ENCODE data around the gene FBXO8.

FBXO8 gene

GRCh38 chr4:174241162-174241561 lies 42.3 kb downstream of the FBXO8 start:
- DNase-seq = no peak

- DNase-seq = no peak
These were observed 47.1 kb downstream of the FBXO8 start for GRCh38 chr4:174236359-174236758.

DNA sequence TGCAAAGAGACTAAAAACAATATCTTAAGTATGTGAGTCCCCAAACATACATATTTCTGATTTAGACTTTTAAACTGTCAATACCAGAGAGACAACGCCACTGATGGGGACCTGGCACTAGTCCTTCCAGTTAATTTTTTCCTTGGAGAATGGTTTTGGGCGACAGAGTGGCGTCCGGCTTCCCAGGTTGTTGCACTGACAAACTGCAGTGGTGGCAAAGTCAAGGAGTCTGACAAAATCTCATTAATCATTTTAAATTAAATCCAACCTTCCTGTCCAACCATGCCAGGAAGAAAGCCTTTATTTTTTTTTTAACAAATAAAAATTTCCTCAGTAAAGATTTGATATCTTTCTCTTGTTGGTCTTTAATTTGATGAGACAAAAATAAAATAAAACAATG lies 52.8 kb downstream of the FBXO8 start:
- no peak for DNase-seq

DNA sequence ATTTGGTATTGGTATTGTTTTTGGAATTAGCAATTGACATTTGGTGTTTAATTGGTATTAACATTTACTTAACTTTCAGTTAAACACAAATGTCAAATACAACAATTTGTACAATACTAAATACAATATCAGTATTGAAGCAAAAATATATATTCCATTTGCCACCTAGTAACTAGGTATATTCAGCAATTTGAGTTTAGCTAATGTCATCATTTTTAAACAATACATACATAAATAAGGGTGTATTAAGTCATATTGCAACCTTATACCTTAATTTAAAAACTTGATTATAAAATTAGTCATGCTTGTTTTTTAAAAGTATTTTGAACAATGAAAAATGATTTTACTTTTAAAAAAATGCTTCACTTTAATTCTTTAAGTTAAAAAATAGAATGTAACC lies 53.3 kb downstream of the FBXO8 start:
- DNase-seq = no peak

DNA sequence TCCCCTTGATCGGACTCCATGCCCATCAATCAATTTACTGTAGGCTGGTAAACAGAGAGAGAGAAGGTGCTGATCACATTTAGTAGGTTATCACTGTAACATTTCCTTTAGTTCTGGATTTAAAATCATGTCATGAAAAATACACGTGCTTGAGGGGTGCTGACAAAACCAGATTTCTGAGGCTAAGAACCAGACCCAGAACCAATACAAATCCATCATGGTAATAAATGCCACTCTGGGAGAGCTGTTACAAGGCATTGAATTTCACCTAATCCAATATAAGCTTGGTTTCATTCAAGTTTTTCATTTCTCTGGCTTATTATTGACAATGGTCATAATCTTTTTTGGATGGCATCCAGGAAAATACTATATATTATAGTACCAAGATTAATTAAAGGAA lies 54.5 kb downstream of the FBXO8 start:
- no peak for DNase-seq

DNA sequence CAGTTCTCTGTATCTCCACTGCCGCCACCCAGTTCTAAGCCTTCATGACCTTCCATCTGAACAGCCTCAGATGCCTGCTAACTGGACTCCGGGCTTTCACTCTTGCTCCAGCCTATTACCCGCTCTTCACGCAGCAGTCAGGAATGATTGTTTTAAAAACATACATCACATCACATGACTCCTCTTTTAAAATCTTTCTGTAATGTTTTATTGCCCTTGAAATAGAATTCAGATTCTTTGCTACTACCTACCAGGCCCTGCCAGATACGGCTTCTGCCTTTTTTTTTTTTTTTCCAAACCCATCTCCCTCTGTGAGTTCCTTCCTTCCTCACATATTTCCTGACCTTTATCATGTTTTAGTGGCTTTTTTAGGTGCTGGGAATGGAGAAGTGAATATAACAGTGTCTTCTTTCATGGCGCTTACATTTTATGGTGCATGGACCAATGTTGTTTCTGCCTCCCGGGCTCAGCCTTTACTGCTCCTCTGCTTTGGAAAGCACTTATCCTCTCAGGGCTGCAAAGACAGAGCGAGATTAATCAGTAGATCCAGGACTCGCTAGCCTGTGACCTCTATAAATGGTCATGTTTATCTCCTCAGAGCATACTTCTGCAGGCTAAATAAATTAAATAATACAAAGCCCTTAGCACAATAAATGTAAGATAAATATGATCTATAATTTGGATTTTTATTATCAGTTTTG lies 58.0 kb downstream of the FBXO8 start:
- DNase-seq = no peak

DNA sequence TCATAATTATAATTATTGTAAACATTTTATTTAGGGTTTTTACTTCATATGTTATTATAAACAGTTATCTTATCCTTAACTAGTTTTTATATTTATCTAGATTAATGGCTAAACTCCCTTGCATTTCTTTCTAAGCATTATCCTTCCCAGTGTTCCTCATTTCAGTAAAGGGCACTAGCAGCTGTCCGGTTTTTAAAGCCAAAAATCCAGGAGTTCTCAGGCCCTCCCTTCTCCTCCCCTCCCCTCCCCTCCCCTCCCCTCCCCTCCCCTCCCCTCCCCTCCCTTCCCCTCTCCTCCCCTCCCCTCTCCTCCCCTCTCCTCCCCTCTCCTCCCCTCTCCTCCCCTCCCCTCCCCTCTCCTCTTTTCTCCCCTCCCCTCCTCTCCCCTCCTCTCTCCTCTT lies 58.9 kb downstream of the FBXO8 start:
- no peak for DNase-seq

DNA sequence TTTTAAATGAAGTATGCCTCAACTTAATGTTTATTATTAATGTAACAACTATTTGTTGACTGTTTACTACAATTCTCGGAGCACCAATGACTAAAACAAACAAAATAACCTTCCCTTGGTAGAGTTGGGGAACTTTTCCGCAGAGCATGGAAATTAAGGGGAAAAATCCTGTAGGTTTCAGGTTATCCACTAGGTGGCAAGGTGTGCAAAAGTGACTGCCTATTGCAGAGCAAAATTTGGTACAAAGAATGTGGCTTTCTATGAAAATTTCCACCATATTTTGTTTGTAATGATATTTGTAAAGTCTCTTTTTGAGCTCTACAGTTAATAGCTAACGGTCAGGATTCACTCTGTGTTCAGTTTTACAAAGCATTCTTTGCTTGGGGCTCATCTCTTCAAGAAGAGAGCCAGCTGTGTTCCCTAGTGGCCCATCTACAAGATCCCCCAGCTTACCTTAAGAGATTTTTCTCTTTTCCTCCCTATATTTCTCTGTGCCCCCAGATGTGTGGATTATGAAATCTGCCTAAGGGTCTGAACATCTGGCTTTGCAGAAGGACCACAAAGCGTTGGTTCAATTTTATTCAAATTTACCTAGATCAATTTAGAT lies 61.1 kb downstream of the FBXO8 start:
- no peak for DNase-seq

DNA sequence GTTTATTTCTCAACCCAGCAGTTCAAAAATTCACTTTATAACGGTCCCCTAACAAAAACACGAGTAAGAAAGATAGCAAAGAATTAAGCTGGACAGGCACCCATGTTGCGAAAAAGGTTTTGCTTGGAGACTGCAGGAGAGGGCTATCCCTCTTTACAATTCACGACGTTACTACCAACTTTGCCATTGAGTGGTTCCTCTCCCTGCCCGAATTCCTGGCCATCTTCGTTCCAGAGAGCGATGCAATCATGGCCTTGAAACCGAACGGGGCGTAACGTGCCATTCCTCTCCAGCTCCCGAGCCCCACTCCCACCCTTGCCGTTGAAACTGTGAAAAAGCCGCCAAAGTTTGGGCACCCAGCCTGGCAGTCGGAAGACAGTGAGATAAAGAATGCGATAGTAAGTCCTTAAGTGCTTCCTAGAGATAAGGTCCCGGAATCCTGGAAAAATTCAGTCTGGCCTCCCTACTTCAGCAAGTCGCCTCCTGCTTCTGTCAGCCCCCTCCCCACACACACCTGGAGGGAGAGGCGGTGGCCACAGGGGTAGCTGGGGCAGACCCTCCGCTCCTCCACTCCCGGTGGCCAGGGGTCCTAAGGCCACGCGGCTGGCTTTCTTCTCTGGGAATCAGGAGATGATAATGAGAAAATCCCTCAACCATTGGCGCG lies 65.2 kb downstream of the FBXO8 start:
- DNase-seq = no peak

GRCh38 chr4:174217273-174218126 lies 66.0 kb downstream of the FBXO8 start:
- DNase-seq = peak; percentile 14

GRCh38 chr4:174216799-174217272 lies 66.6 kb downstream of the FBXO8 start:
- DNase-seq = no peak

DNA sequence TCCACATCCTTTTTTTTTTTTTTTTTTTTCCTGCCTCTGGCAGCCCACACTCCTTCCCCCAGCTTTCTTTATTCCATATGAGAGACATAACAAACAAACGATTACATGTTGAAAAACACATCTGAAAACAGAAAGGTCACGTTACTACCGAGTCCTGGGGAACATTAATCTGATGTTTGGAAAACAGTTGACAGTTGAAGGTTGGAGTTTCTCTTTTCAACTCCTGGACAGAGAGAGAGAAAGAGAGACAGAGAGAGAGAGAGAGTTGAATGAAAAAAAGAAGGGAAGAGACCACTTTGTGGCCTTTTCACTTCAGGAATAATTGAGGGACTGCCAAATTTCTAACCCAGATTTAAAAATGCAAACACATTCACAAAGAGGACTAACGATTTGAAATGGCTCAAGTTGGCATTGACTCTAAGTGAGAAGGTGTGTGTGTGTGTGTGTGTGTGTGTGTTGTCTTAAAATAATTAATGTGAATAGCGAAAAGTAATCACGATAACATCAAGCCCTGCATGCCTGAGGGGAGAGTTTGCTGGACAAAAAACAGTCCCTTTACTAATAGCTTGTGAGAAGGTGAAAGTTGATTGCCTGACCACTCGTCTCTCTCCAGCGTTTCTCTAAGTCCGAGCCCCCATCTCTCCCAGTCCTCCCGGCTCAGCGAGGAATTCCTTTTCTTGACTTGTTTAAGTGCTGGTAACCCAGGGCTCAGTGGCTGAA lies 67.3 kb downstream of the FBXO8 start:
- DNase-seq = no peak

GRCh38 chr4:174215057-174215456 lies 68.4 kb downstream of the FBXO8 start:
- DNase-seq = no peak

- DNase-seq = peak; percentile 9
These were observed 69.2 kb downstream of the FBXO8 start for GRCh38 chr4:174214101-174214878.

DNA sequence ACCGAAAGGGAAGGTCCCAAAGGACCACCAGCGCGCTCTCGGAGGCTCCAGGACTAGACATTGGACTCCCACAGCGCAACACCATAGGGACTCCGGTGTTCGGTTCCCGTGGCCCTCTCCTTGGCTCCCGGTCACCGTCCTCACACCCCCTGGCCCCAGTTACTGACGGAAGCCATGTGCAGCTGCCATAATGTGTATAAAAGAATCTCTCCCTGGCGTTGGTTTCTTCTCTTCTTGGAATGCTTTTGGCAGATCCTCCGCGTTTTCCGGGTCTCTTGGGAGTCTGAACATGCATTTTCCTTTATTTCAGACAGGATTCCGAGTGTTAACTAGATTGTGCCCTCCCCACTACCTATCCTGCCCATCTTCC lies 69.8 kb downstream of the FBXO8 start:
- DNase-seq = no peak

DNA sequence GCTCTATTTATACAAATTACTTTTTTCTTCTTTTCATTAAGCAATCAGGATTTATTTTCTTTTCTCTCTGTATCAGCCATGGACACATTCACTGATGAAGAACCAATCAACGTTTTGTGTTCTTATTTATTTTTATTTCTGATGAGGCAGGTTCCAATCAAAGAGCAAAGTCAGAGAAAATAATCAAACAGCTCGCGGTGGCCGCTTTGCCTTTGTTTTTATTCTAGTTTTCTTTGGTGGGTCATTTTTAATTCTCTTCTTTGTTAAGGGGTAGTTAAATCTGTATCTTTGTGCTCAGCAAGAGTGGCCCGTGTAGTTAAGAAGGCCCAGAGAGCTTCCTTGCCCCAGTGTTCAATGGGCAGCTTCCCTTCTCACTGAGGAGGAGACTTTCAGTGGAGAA lies 71.4 kb downstream of the FBXO8 start:
- DNase-seq = no peak

GRCh38 chr4:174211622-174212044 lies 71.8 kb downstream of the FBXO8 start:
- no peak for DNase-seq

DNA sequence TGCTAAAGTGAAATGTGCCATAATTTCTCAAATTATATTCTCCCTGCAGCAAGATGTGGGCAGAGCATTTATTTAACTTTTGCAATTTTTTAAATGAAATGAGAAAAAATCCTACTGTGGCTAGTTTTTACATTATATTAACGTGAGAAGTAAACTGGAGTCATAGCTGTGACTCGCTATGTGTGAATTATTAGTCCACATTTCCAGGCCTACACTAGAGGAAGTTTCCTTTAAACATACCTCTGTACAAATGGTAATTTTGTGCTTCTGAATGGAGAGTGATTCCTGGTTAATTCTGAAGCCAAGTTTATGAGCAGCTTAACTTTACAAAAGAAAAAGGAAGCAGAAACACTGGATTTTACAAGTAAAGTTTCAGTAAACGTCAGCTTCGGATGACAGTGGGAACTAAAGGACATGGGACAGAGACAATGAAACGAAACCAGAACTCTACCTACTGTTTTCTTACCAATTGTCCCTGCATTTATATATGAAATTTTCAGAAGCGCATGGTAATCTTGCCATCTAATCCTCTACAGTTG lies 72.4 kb downstream of the FBXO8 start:
- DNase-seq = no peak

DNA sequence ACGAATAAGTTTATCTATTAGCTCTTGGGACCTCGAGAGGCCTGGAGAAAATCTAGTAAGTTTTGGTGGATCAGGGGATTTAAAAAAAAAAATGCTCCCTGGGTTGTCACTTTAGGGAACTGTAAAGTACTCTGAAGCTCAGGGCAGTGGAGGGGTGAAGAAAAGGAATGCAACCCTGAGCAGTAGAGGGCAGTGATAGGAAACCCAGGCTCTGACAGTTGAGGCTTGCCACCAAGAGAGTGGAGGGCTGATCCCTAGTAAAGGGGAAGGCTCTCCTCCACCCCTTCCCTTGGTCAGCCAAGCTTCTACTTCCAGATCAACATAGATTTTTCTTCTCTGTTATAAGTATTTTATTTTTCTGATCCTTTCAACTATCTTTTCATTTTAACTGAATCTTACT lies 73.1 kb downstream of the FBXO8 start:
- no peak for DNase-seq

DNA sequence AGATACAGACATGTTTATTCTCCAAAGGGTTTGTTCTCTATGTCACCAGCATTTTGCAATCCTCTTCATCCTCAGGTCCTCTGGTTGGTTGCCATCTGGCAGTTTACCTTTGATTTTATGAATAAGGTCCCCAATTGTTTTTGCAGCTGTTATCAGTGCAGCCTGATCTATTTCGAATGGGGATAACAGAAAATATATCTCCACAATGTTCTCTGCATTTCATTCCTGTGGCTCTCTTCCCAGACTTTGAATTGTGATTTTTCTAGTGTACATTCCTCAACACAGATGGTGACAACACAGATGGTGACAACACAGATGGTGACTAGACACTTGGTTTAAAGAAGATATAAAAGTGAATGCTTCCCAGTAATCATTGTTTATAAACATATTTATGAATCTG lies 74.1 kb downstream of the FBXO8 start:
- no peak for DNase-seq

DNA sequence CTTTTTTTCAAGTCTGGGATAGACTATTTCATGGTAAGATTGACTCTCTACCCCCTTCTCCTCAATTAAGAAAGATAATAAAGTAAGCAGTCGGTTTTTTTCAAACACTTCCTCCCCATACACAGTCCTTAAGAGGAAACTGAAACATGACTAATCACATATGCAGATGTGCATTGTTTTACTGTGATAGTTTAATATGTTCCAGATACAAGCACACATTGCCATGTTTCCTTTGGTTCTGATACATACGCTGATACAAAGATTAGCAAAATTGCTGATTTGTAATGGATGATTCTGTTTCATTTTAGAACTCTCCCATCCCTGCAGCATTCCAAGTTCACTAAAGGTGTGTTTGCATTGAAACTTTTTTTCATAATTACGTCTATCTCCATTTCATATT lies 76.1 kb downstream of the FBXO8 start:
- no peak for DNase-seq

Measured in CD4-positive, alpha-beta T cell treated with Interleukin-6 for 4 hours (primary cell).